Pericardium fibroblast (primary cell): Measurements from ENCODE around the gene BEND7. TPM values are rescaled to one million over a fixed set of nuclear protein-coding genes. Genes with fewer than 3 reads are reported as not detected.

Experiments
- total RNA-seq: library from RNA; depleted of rRNA; stranded (reverse); fragments of >200 nt; gene quantifications from 2 replicates; pipeline ENCODE4 v1.2.3, GENCODE V29; 2015

Gene BEND7
- total RNA-seq, result 0.43 and 1.6 TPM in 2 replicates

GRCh38 chr10:13528875-13529713 lies at the start of gene BEND7:
Gene BEND7 (minus strand): TSS chr10:13529014. CDS start chr10:13528533, 481 bp downstream.

Other genes starting within 250 kb of the BEND7 start
- gene PHYH, start 228.9 kb downstream of the BEND7 start, total RNA-seq, result 20.3 and 23.0 TPM in 2 replicates
- gene SEPHS1, start 180.7 kb downstream of the BEND7 start, total RNA-seq, result 30.2 and 36.3 TPM in 2 replicates
- gene PRPF18, start 58.0 kb upstream of the BEND7 start, total RNA-seq, result 14.9 and 24.4 TPM in 2 replicates